ENCODE results near the gene TGM6.

- no peak for TF ChIP-seq CTCF (IDR thresholded peaks at IDR 0.05)
- no peak for TF ChIP-seq POLR2A (IDR thresholded peaks at IDR 0.05)
Measured at GRCh38 chr20:2363587-2363986, 17.1 kb upstream of the TGM6 start.
